Stomach (tissue), 9 donors: ENCODE measurements around the gene PRDX2. TPM values are rescaled to one million over a fixed set of nuclear protein-coding genes. Genes with fewer than 3 reads are reported as not detected.

Experiments
- DNase-seq, 2 donors: peaks; one replicate each; pipeline versions ENCODE4 v3.0.0 to v3.0.0-alpha.2; 2013 to 2019
- H3K27ac ChIP-seq, 5 donors: fragments of 200-600 bp in 4 of 5; sonication (generic) in 4 of 5; one replicate each; pipeline ENCODE4 v1.5.1; 2013 to 2019; ENCODE audit warnings: mild to moderate bottlenecking in 1 of 5, moderate library complexity in 1 of 5
- H3K27me3 ChIP-seq, 3 donors: fragments of 200-600 bp; sonication (generic); one replicate each; pipeline ENCODE4 v1.5.1; 2017 to 2019; ENCODE audit warnings: mixed run types in 1 of 3
- H3K36me3 ChIP-seq, 4 donors: fragments of 200-600 bp; sonication (generic); 1 replicate in 3 of 4; 2 replicates in 1 of 4; pipeline ENCODE4 v1.5.1; 2016 to 2019
- H3K4me1 ChIP-seq, 4 donors: fragments of 200-600 bp; sonication (generic); one replicate each; pipeline ENCODE4 v1.5.1; 2016 to 2019
- H3K4me3 ChIP-seq, 4 donors: fragments of 200-600 bp; sonication (generic) in 3 of 4; one replicate each; pipeline ENCODE4 v1.5.1; 2016 to 2019; ENCODE audit warnings: mild to moderate bottlenecking in 1 of 4
- H3K9me3 ChIP-seq, 4 donors: fragments of 200-600 bp; sonication (generic); one replicate each; pipeline ENCODE4 v1.5.1; 2016 to 2019
- CTCF ChIP-seq, 7 experiments: fragments of 450-650 bp in 4 of 7; fragments of 200-600 bp in 3 of 7; sonication (generic) in 3 of 7; IDR thresholded peaks; one replicate each; pipeline ENCODE4 v1.5.1; 2016 to 2019; ENCODE audit warnings: antibody characterized with exemption in 7 of 7, control low read depth in 2 of 7, mild to moderate bottlenecking in 1 of 7
- EP300 ChIP-seq: sonication (generic); formaldehyde crosslinking; IDR thresholded peaks from one replicate; pipeline ENCODE4 v1.6.1; 2017; ENCODE audit warnings: antibody characterized with exemption
- POLR2A ChIP-seq, 4 donors: fragments of 450-650 bp; IDR thresholded peaks; one replicate each; pipeline ENCODE4 v1.6.1; 2016; ENCODE audit warnings: antibody characterized with exemption in 4 of 4, control low read depth in 2 of 4, mild to moderate bottlenecking in 1 of 4, moderate library complexity in 1 of 4
- POLR2AphosphoS5 ChIP-seq, 3 donors: sonication (generic); formaldehyde crosslinking; IDR thresholded peaks; one replicate each; pipeline ENCODE4 v1.6.1; 2016; ENCODE audit warnings: antibody characterized with exemption in 3 of 3
- WGBS, 5 donors: extraction: QIAGEN DNeasy Blood & Tissue Kit in 3 of 5; methylation state at CpG; one replicate each; pipeline versions ENCODE4 v1.1.5 to v1.1.7; 2013 to 2018; 5-methylcytosine and 5-hydroxymethylcytosine counted together
- intact Hi-C: fragments of 100-400 bp; cut with DNase I; formaldehyde crosslinking; loops from one replicate; pipeline ENCODE4 v1.15.1; 2023; ENCODE audit warnings: low total_unique reads
- polyA plus RNA-seq, 3 donors: library from polyadenylated mRNA; stranded (reverse); fragments of 200-250 nt; gene quantifications; one replicate each; pipeline ENCODE4 v1.2.3, GENCODE V29; 2013
- total RNA-seq, 5 donors: library from RNA; depleted of rRNA; stranded (reverse); fragments of >200 nt; gene quantifications; one replicate each; pipeline versions ENCODE4 v1.1.0 to v1.2.3, GENCODE V29; 2014 to 2016
- donor health status: healthy with polysubstance abuse.
- donor health status: Bipolar disorder and iron deficiency.
- donor health status: healthy.

The PRDX2 gene
- total and polyA plus RNA-seq, 8 donors, result 118 to 284 (median 226) TPM

- Histone ChIP-seq H3K27ac (peak overlapping the region; percentile 95 to 100 (median 96)), H3K9me3 (no peaks in the 10 kb centered on the region), H3K4me1 (peaks cover 20 to 75% (median 57%) of the 10 kb centered on the region in 4 donors), H3K4me3 (peak overlapping the region; percentile 57 to 68 (median 66)), H3K36me3 (peaks cover 0 to 5% (median 0%) of the 10 kb centered on the region in 4 donors), H3K27me3 (no peaks in the 10 kb centered on the region)
- peak in 2 of 3 donors; percentile 52 to 83 for TF ChIP-seq POLR2AphosphoS5 (IDR thresholded peaks at IDR 0.05)
- TF ChIP-seq EP300, result no peak
- no peak for TF ChIP-seq POLR2A (IDR thresholded peaks at IDR 0.05)
- TF ChIP-seq CTCF (IDR thresholded peaks at IDR 0.05), result peak in 5 of 7 experiments; percentile 88 to 97 (median 96)
- intact Hi-C loops, result no loop called here
- peak; percentile 81 to 93 for DNase-seq
- WGBS, 5 donors, result 5 to 8% (median 7%) methylated on average over 43 of the region's 43 CpGs
Measured at GRCh38 chr19:12777217-12778016, 24.2 kb downstream of the PRDX2 start.

- intact Hi-C loops, result no loop called here
Measured at GRCh38 chr19:12774588-12775555, 26.7 kb downstream of the PRDX2 start, which contains the start of gene HOOK2. Gene HOOK2, minus strand, starts transcription at chr19:12775552. Its CDS starts 103 bp downstream, at chr19:12775449.

GRCh38 chr19:12773571-12773970 is 28.0 kb downstream of the PRDX2 start:
- WGBS, 5 donors, result 87 to 100% (median 90%) methylated on average over 2 of the region's 2 CpGs

More at GRCh38 chr19:12774588-12775555, 26.7 kb downstream of the PRDX2 start, which contains the start of gene HOOK2:
- H3K27ac ChIP-seq, result peak within 1 kb of the TSS; percentile 92 to 100 (median 93)
- H3K4me3 ChIP-seq, result peak within 1 kb of the TSS; percentile 58 to 71 (median 64)
- TF ChIP-seq CTCF (IDR thresholded peaks at IDR 0.05) (peak in 1 of 7 experiments; percentile 16), POLR2AphosphoS5 (IDR thresholded peaks at IDR 0.05) (peak in 2 of 3 donors; percentile 61 to 94), EP300 (no peak), POLR2A (IDR thresholded peaks at IDR 0.05) (peak in 1 of 4 donors; percentile 17)
- DNase-seq, result peak; percentile 98 to 99
- H3K36me3 ChIP-seq, result peaks cover 0 to 21% (median 15%) of the 10 kb centered on the region in 4 donors
- 9 to 19% (median 15%) methylated on average over 31 to 58 of the region's 58 CpGs for WGBS, 5 donors
- peaks cover 19 to 56% (median 53%) of the 10 kb centered on the region in 4 donors for H3K4me1 ChIP-seq
- no peaks in the 10 kb centered on the region for H3K27me3 ChIP-seq
- H3K9me3 ChIP-seq, result no peaks in the 10 kb centered on the region

More at GRCh38 chr19:12773571-12773970, 28.0 kb downstream of the PRDX2 start:
- peak in 1 of 2 donors; percentile 34 for DNase-seq
- H3K27ac ChIP-seq, result no peak overlapping the region
- TF ChIP-seq CTCF (IDR thresholded peaks at IDR 0.05), result no peak
- no peaks in the 10 kb centered on the region for H3K27me3 ChIP-seq
- H3K4me1 ChIP-seq, result peaks cover 10 to 47% (median 44%) of the 10 kb centered on the region in 4 donors
- no peaks in the 10 kb centered on the region for H3K9me3 ChIP-seq
- no peak overlapping the region for H3K4me3 ChIP-seq
- intact Hi-C loops, result no loop called here
- H3K36me3 ChIP-seq, result peaks cover 0 to 29% (median 19%) of the 10 kb centered on the region in 4 donors
